Occipital lobe (tissue), 2 donors: Measurements from ENCODE around the gene MAN1A2. TPM values are rescaled to one million over a fixed set of nuclear protein-coding genes. Genes with fewer than 3 reads are reported as not detected.
"Not testable (repeated sequence)": the region's sequence is repeated elsewhere in the genome, so short reads cannot be mapped to it uniquely, and the experiment has no call there.

Source experiments
- DNase-seq: peaks from one replicate; lab custom pipeline; 2025; lab: John Stamatoyannopoulos, UW
- total RNA-seq: library from RNA; depleted of rRNA; stranded (reverse); fragments of >200 nt; gene quantifications from one replicate; pipeline ENCODE4 v1.2.3, GENCODE V29; 2014

MAN1A2 gene
- total RNA-seq, 1 donor from 2014 or later, result 127 TPM

DNA sequence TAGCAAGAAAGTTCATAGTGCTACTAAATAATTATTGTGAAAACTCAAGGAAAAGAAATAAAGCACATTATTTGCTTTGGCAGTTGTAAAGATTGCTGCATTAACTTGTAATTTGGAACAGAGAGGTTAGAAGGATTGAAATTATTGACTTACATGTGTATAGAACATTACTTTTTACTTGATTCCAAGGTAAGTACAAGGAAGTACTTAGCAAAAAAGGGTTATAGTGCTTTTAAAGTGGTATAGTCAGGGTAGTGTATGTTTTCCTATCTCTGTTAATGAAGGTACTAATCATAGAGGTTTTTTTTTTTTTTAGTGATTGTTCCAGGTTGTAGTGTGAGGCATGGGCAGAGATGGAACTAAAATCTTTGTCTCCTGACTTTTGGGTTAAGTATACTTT lies 29.4 kb downstream of the MAN1A2 start:
- DNase-seq, result no peak

DNA sequence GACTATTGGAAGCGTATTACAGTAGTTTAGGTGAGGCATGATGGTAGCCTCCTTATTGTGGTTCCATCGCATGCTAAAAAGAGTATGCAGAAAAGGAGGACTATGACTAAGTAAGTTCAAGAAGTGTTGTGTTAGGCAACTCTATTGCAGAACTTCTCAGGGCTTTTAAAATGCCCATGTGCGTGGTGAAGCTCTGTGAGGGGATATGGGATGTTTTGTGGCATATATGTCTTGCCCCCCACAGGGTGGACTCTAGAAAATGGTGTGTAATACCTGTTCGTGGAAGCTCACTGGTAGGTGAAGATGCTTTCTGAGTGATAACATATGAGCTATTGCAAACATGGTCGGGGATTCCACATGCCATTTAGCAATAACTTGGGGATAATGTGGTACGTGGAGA lies 31.7 kb downstream of the MAN1A2 start:
- no peak for DNase-seq

GRCh38 chr1:117401761-117402160 lies 34.5 kb downstream of the MAN1A2 start:
- DNase-seq, result no peak

DNA sequence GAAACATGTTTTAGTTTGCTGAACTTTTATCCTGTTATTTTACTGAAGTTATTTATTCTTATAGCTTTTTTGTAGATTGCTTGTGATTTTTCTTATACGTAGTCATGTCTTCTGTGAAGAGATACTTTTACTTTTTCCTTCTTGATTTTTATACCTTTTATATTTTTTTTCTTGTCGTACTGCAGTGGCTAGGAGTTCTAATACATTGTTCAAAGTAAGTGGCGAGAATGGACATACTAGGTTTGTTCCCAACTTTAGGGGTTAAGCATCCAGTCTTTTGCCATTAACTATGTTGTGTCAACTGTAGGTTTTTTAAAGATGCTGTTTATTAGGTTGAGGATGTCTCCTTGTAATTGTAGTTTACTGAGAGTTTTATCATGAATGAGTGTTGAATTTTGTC lies 36.3 kb downstream of the MAN1A2 start:
- no peak for DNase-seq

GRCh38 chr1:117405042-117405441 lies 37.8 kb downstream of the MAN1A2 start:
- no peak for DNase-seq

- no peak for DNase-seq
Observed at GRCh38 chr1:117412472-117412871, 45.2 kb downstream of the MAN1A2 start.

- DNase-seq, result no peak
Observed at GRCh38 chr1:117413412-117413811, 46.2 kb downstream of the MAN1A2 start.

- DNase-seq, result no peak
Observed at GRCh38 chr1:117414943-117415342, 47.7 kb downstream of the MAN1A2 start.

DNA sequence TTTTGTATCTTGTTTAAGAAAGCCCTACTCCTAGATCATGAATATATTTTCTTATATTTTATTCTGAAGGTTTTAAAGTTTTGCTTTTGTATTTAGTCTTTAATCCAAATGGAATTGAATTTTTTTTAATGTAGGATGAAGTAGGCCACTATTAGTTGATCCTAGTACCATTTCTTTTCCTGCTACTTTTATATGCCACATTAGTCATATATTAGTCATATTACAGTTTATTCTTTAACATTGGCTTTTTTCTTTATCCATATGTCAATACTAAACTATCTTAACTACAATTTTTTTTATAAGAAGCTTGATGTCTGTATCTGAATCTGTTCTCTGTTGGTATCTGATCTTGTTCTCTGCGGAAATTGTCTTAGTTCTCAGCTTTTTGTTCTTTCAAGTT lies 48.8 kb downstream of the MAN1A2 start:
- DNase-seq, result no peak

DNA sequence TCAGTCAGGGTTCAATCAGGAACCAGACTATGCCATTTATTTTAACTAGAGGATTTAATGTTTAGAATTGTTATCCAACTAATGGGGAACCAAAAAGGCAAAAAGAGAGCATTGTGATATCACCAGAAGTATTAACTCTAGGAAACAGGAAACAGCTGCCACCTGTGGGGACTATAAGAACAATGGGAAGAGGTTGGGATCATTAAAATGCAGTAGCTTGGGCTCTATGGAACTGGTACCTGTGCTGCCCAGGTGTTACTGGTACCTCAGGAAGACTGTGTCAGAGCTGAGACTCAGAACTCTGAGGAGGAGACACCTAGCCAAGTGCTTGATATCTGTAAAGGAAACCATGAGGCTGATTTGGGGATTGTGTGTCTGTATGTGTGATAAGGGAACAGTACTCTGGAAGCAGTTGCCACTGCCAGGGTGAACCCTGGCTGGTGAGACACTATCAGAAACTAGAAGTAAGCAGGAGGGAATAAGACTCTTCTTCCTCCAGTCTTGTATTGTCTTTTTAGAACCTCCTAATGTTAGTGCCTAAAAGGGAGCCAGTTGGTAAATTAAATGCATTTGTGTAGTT lies 49.4 kb downstream of the MAN1A2 start:
- DNase-seq, result no peak

DNA sequence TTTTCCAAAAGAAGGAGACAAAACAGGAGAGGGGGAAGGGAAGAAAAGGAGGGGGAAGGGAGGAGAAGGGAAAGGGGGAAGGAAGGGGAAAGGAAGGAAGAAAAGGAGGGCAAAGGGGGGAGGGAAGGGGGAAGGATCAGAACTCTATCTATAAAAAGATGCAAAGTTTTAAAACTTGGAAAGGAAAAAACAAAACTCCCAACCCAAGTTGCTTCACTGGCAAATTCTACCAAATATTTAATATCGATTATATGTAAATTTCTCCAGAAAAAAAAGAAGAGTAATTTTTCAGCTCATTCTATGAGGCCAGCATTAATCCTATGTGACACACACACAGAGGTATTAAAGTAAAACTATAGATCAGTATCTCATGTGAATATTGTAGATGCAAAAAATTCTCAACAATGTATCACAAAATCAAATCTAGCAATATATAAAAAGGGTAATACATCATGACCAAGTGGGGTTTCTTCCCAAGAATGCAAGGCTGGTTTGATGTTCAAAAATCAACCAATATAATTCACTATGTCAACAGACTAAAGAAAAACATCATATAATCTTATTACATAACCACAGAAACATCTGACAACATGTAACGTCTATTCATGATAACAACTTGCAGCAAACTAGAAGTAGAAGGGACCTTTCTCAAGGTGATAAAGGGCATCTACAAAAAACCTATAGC lies 57.9 kb downstream of the MAN1A2 start:
- DNase-seq, result no peak

DNA sequence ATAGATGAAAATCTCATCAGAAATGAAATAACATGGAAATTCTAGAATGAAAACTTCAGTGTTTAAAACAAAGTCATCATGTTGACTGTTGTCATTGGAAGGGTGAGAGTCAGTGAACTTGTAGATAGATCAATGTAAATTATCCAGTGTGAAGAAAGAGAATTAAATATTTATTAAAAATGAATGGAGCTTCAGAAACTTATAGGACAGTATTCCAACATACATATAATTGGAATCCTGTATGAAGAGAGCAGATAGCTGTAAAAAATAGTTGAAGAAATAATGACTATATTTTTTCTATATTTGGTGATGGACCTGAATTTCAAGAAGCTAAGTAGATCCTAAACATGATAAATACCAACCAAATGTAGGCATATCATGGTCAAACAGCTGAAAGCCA lies 60.0 kb downstream of the MAN1A2 start:
- no peak for DNase-seq

GRCh38 chr1:117433943-117434342 lies 66.7 kb downstream of the MAN1A2 start:
- no peak for DNase-seq

DNA sequence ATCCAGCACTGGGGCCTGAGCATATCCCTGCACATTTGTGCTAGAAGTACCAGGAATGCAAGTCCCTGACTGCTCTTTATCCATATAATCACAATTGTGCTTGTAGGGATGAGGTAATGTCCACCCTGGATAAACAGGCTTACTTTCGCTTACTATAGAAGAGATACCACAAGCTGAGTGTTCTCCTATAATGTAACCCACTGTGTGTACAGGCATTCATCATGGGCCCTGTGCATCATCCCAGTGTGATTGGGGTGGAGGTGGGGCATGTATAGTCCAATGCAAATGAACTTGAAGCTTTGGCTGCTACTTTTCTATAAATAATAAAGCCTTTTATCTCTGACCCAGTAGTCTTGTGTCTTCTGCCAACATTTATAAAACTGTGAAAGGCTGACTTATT lies 69.3 kb downstream of the MAN1A2 start:
- DNase-seq, result no peak

- DNase-seq, result no peak
Observed at GRCh38 chr1:117447661-117448060, 80.4 kb downstream of the MAN1A2 start.

DNA sequence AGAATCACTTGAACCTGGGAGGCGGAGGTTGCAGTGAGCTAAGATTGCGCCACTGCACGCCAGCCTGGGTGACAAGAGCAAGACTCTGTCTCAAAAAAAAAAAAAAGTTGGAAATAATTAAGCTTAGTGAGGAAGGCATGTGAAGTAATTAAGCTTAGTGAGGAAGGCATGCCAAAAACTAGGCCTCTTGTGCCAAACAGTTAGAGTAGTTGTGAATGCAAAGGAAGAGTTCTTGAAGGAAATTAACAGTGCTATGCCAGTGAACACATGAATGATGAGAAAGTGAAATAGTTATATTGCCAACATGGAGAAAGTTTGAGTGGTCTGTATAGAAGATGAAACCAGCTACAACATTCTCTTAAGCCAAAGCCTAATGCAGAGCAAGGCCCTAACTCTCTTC lies 85.0 kb downstream of the MAN1A2 start:
- DNase-seq, result no peak

DNA sequence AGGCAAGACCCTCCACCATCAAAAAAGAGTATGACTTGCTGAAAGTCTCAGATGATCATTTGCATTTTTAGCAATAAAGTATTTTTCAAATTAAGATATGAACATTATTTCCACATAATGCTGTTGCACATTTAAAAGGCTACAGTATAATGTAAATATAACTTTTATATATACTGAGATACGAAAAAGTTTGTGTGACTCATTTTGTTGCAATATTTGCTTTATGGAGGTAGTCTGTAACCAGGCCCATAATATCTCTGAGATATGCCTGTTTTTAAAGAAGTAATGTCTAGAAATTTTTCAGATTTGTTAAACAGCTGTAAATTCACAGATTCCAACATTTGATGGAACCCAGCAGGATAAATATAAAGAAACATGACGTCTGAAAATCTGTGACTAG lies 86.7 kb downstream of the MAN1A2 start:
- DNase-seq, result no peak

DNA sequence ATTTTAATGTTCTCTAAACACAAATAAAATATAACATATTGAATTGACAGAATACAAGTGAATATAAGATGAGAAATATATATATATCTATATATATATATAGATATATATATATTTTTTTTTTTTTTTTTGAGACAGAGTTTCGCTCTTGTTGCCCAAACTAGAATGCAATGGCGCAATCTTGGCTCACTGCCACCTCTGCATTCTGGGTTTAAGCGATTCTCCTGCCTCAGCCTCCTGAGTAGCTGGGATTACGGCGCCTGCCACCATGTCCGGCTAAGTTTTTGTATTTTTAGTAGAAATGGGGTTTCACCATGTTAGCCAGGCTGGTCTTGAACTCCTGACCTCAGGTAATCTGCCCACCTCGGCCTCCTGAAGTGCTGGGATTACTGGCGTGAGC lies 91.2 kb downstream of the MAN1A2 start:
- not testable (repeated sequence) for DNase-seq

- DNase-seq, result no peak
Observed at GRCh38 chr1:117466761-117467160, 99.5 kb downstream of the MAN1A2 start.

GRCh38 chr1:117467336-117467735 lies 100.1 kb downstream of the MAN1A2 start:
- no peak for DNase-seq

DNA sequence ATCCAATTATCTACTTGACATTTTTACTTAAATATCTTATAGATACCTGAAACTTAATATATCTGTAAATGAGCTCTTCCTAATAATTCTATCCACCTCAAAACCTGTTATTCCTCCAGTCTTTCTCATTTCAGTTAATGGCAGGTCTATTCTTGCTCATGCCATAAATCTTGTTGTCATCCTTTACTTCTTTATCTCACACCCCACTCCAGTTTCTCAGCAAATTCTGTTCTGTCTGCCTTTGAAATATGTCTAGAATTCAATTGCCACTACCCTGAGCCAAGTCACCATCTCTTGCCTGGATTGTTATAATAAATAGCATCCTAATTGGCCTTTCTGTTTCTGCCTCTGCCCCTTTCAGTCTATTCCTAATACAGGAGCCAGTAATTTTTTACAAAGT lies 105.8 kb downstream of the MAN1A2 start:
- no peak for DNase-seq

DNA sequence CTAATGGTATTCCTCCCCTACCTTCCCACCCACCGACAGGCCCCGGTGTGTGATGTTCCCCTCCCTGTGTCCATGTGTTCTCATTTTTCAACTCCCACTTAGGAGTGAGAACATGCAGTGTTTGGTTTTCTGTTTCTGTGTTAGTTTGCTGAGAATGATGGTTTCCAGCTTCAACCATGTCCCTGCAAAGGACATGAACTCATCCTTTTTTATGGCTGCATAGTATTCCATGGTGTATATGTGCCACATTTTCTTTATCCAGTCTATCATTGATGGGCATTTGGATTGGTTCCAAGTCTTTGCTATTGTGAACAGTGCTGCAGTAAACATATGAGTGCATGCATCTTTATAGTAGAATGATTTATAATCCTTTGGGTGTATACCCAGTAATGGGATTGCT lies 108.2 kb downstream of the MAN1A2 start:
- not testable (repeated sequence) for DNase-seq

- no peak for DNase-seq
Observed at GRCh38 chr1:117479086-117479485, 111.8 kb downstream of the MAN1A2 start.

DNA sequence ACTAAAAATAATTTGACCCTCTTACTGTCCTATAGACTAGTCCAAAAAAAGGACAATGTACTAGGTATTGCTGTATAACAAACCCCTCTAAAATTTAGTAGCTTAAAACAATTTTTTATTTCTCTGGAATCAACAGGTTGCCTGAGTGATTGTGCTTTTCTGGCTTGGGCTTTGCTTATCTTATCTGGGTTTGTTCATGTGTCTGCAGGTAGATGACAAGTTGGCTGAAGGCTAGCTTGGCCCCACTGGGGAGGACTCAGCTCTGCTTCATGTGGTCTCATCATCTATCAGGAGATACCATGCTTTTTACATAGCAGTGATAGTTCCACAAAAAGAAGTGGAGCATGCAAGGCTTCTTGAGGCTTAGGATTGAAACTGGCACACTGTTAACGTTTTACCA lies 114.2 kb downstream of the MAN1A2 start:
- no peak for DNase-seq
